ENCODE data around the gene CCDC158. TPM values are rescaled to one million over a fixed set of nuclear protein-coding genes. Genes with fewer than 3 reads are reported as not detected.

Gene CCDC158
- total and polyA plus RNA-seq, 10 of the 15 experiments (the other 5 are each of a cell fraction or from before 2014, with no cell fraction given): not detected

DNA sequence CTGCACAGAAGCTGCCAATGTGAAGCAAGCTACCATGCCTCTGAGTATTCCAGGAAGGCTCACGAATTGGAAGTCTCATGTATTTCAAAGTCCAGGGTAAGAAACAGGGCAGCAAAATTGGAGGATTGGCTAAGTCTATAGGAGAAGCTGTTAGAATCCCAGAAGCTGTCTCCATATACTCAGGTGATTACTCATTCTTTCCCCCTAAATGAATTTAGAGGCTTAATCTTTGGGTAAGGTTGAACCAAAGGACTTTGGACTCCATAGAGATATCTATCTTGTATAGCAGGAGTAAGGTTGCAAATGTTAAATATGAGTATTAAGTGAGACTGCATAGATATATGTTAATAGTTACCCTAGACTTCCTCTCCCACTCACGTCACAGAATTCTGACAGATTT is 78.1 kb downstream of the CCDC158 start:
- POLR2A ChIA-PET: no interaction called here
- no TSS peak for BruUV-seq (replicated peaks)
- no peaks in the 10 kb centered on the region for H3K4me1 ChIP-seq (ENCODE audit: control insufficient read depth, insufficient read depth, low read length)
- TF ChIP-seq, protein P1, sequence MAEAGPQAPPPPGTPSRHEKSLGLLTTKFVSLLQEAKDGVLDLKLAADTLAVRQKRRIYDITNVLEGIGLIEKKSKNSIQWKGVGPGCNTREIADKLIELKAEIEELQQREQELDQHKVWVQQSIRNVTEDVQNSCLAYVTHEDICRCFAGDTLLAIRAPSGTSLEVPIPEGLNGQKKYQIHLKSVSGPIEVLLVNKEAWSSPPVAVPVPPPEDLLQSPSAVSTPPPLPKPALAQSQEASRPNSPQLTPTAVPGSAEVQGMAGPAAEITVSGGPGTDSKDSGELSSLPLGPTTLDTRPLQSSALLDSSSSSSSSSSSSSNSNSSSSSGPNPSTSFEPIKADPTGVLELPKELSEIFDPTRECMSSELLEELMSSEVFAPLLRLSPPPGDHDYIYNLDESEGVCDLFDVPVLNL (IDR thresholded peaks at IDR 0.05; ENCODE audit: low read depth, low read length): no peak
- TF ChIP-seq IKZF2 (IDR thresholded peaks at IDR 0.05): no peak
- TF ChIP-seq EZH2 (IDR thresholded peaks at IDR 0.05; ENCODE audit: borderline replicate concordance, control insufficient read depth, low read depth, low read length): no peak
- no peak for TF ChIP-seq PAX8 (IDR thresholded peaks at IDR 0.05)
- TF ChIP-seq MTA2 (IDR thresholded peaks at IDR 0.05; ENCODE audit: low read depth): no peak
- TF ChIP-seq, protein P2, sequence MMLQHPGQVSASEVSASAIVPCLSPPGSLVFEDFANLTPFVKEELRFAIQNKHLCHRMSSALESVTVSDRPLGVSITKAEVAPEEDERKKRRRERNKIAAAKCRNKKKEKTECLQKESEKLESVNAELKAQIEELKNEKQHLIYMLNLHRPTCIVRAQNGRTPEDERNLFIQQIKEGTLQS (IDR thresholded peaks at IDR 0.05; ENCODE audit: borderline replicate concordance, extremely low read depth, low read depth, low read length): no peak
- no peak for TF ChIP-seq YBX1 (IDR thresholded peaks at IDR 0.05)
- no peak for TF ChIP-seq SP1 (IDR thresholded peaks at IDR 0.05; ENCODE audit: low read depth, low read length)
- no peak for TF ChIP-seq FOXK2 (IDR thresholded peaks at IDR 0.05)
- TF ChIP-seq YY1 (IDR thresholded peaks at IDR 0.05; ENCODE audit: low read depth, low read length): no peak
- no peak for TF ChIP-seq DPF2 (IDR thresholded peaks at IDR 0.05)
- no peak for TF ChIP-seq MYC (IDR thresholded peaks at IDR 0.05; ENCODE audit: insufficient read depth, insufficient read length, insufficient replicate concordance, low read length, severe bottlenecking)
- no peak for TF ChIP-seq GATAD2B (conservative IDR thresholded peaks at IDR 0.05; ENCODE audit: low read depth)
- TF ChIP-seq, protein P3, sequence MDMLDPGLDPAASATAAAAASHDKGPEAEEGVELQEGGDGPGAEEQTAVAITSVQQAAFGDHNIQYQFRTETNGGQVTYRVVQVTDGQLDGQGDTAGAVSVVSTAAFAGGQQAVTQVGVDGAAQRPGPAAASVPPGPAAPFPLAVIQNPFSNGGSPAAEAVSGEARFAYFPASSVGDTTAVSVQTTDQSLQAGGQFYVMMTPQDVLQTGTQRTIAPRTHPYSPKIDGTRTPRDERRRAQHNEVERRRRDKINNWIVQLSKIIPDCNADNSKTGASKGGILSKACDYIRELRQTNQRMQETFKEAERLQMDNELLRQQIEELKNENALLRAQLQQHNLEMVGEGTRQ (IDR thresholded peaks at IDR 0.05; ENCODE audit: borderline replicate concordance, low read depth, low read length): no peak
- TF ChIP-seq NFIC (IDR thresholded peaks at IDR 0.05; ENCODE audit: low read depth, low read length): no peak
- TF ChIP-seq, protein P4, sequence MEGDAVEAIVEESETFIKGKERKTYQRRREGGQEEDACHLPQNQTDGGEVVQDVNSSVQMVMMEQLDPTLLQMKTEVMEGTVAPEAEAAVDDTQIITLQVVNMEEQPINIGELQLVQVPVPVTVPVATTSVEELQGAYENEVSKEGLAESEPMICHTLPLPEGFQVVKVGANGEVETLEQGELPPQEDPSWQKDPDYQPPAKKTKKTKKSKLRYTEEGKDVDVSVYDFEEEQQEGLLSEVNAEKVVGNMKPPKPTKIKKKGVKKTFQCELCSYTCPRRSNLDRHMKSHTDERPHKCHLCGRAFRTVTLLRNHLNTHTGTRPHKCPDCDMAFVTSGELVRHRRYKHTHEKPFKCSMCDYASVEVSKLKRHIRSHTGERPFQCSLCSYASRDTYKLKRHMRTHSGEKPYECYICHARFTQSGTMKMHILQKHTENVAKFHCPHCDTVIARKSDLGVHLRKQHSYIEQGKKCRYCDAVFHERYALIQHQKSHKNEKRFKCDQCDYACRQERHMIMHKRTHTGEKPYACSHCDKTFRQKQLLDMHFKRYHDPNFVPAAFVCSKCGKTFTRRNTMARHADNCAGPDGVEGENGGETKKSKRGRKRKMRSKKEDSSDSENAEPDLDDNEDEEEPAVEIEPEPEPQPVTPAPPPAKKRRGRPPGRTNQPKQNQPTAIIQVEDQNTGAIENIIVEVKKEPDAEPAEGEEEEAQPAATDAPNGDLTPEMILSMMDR (IDR thresholded peaks at IDR 0.05 in 2 of 3, conservative IDR thresholded peaks at IDR 0.05 in 1 of 3; ENCODE audit: control insufficient read depth in 2 of 3, extremely low read depth in 1 of 3, insufficient read depth in 1 of 3, low read depth in 3 of 3, low read length in 3 of 3): no peak
- CTCF ChIA-PET: no interaction called here
- H3K27me3 ChIP-seq (replicated peaks in 1 of 2; ENCODE audit: control insufficient read depth in 2 of 2, insufficient read depth in 2 of 2, low read length in 1 of 2): peaks cover 0 to 7% of the 10 kb centered on the region in 2 experiments; a peak in 1 of 4 replicates
- in situ Hi-C loops (cut with MboI): no loop called here
- RAD21 ChIA-PET (ENCODE audit: unreplicated experiment): no interaction called here
- H3K27ac ChIP-seq (ENCODE audit: control insufficient read depth, insufficient read depth): no peak overlapping the region
- H3K9ac ChIP-seq (ENCODE audit: control insufficient read depth, insufficient read depth, low read length): no peak overlapping the region
- no peaks in the 10 kb centered on the region for H3K9me3 ChIP-seq (replicated peaks; ENCODE audit: control insufficient read depth, insufficient read depth, low read length)
- no peaks in the 10 kb centered on the region for H3K36me3 ChIP-seq (ENCODE audit: control insufficient read depth in 2 of 2, insufficient read depth in 2 of 2, low read length in 1 of 2)
- SMC1A ChIA-PET (ENCODE audit: uncharacterized antibody, unreplicated experiment): no interaction called here
- H3K4me3 ChIP-seq: no peak overlapping the region
- H2AFZ ChIP-seq (ENCODE audit: control insufficient read depth, low read depth, low read length): no peak overlapping the region
- H3K4me2 ChIP-seq (ENCODE audit: control insufficient read depth, insufficient read depth): no peak overlapping the region
- no peak for ATAC-seq
- no peak for FAIRE-seq
- intact Hi-C loops (cut with micrococcal nuclease; ENCODE audit: unreplicated experiment): no loop called here
- H4K20me1 ChIP-seq (ENCODE audit: control insufficient read depth, insufficient read depth): no peaks in the 10 kb centered on the region
- WGBS (ENCODE audit: insufficient coverage, insufficient replicate concordance, low lambda C conversion rate, missing lambda C conversion rate): 17% methylated on average over 2 of the region's 2 CpGs
- DNase-seq (ENCODE audit: low read depth, low spot score): no peak
- H3K79me2 ChIP-seq (ENCODE audit: control insufficient read depth, insufficient read depth, low read length): no peaks in the 10 kb centered on the region

Data from GM12878 (cell line).